LNCaP clone FGC (cell line): ENCODE results near the gene DENND6B.

Source experiments
- DNase-seq: peaks from one replicate; pipeline ENCODE4 v3.0.0-alpha.2; 2011; ENCODE audit warnings: low read depth
- H3K4me3 ChIP-seq: 2 replicates; pipeline ENCODE4 v1.5.1; 2011; ENCODE audit warnings: mild to moderate bottlenecking, low read depth, low read length, control low read depth
- CTCF ChIP-seq: IDR thresholded peaks from 2 replicates; pipeline ENCODE4 v1.5.1; 2012; ENCODE audit warnings: mild to moderate bottlenecking; ENCODE audit not compliant: control insufficient read depth, insufficient read depth; ENCODE audit errors: extremely low read depth

Gene DENND6B

GRCh38 chr22:50269970-50270665, 56.7 kb downstream of the DENND6B start, which contains the start of gene MAPK11:
TSS of gene MAPK11 (minus strand) at chr22:50270380. CDS start at chr22:50270292, 88 bp downstream.
- TF ChIP-seq CTCF: no peak
- H3K4me3 ChIP-seq: peak within 1 kb of the TSS; percentile 50
- DNase-seq: no peak

- peak overlapping the region; percentile 43 for H3K4me3 ChIP-seq
- no peak for TF ChIP-seq CTCF
- no peak for DNase-seq
These were observed 57.2 kb downstream of the DENND6B start for GRCh38 chr22:50269573-50269969.

- TF ChIP-seq CTCF: no peak
- DNase-seq: no peak
- peak overlapping the region; percentile 61 for H3K4me3 ChIP-seq
These were observed 58.1 kb downstream of the DENND6B start for GRCh38 chr22:50268655-50269113.

GRCh38 chr22:50267591-50268390, 59.0 kb downstream of the DENND6B start:
- peak overlapping the region; percentile 61 for H3K4me3 ChIP-seq
- peak; percentile 37 for TF ChIP-seq CTCF
- DNase-seq: no peak

GRCh38 chr22:50266994-50267393, 59.8 kb downstream of the DENND6B start:
- peak overlapping the region; percentile 28; the same call in 1 of the 2 replicates for H3K4me3 ChIP-seq
- DNase-seq: no peak
- no peak for TF ChIP-seq CTCF

- TF ChIP-seq CTCF: no peak
- no peak for DNase-seq
- H3K4me3 ChIP-seq: no peak overlapping the region
These were observed 61.7 kb downstream of the DENND6B start for GRCh38 chr22:50264946-50265669.
